Osteocyte (in vitro differentiated cells): ENCODE measurements around the gene ABCC1. TPM values are rescaled to one million over a fixed set of nuclear protein-coding genes. Genes with fewer than 3 reads are reported as not detected.

ENCODE experiments used
- DNase-seq: peaks from one replicate; pipeline ENCODE4 v3.0.0; 2021; ENCODE audit warnings: mixed read lengths; ENCODE audit not compliant: unreplicated experiment; ENCODE audit errors: extremely low spot score
- H3K27ac Mint-ChIP-seq: one replicate; pipeline ENCODE4 v1.8.0; 2021; ENCODE audit warnings: mild to moderate bottlenecking, mixed read lengths; ENCODE audit not compliant: unreplicated experiment
- H3K27me3 Mint-ChIP-seq: one replicate; pipeline ENCODE4 v1.8.0; 2021; ENCODE audit warnings: mixed read lengths; ENCODE audit not compliant: unreplicated experiment
- H3K36me3 Mint-ChIP-seq: one replicate; pipeline ENCODE4 v1.8.0; 2021; ENCODE audit warnings: mixed read lengths; ENCODE audit not compliant: unreplicated experiment
- H3K4me1 Mint-ChIP-seq: one replicate; pipeline ENCODE4 v1.8.0; 2021; ENCODE audit warnings: mixed read lengths; ENCODE audit not compliant: unreplicated experiment
- H3K4me3 Mint-ChIP-seq: one replicate; pipeline ENCODE4 v1.8.0; 2021; ENCODE audit warnings: mild to moderate bottlenecking, moderate library complexity, mixed read lengths; ENCODE audit not compliant: unreplicated experiment
- H3K9me3 Mint-ChIP-seq: one replicate; pipeline ENCODE4 v1.8.0; 2021; ENCODE audit warnings: mixed read lengths; ENCODE audit not compliant: unreplicated experiment
- CTCF ChIP-seq: fragments of 200-600 bp; sonication (generic); IDR thresholded peaks from 2 replicates; pipeline ENCODE4 v1.5.0; 2021; ENCODE audit warnings: antibody characterized with exemption, mild to moderate bottlenecking, moderate library complexity
- total RNA-seq: library from RNA; stranded (reverse); gene quantifications from 2 replicates; pipeline ENCODE4 v1.2.1, GENCODE V29; 2021

The ABCC1 gene
- total RNA-seq, 1 donor from 2014 or later, result 256 TPM

DNA sequence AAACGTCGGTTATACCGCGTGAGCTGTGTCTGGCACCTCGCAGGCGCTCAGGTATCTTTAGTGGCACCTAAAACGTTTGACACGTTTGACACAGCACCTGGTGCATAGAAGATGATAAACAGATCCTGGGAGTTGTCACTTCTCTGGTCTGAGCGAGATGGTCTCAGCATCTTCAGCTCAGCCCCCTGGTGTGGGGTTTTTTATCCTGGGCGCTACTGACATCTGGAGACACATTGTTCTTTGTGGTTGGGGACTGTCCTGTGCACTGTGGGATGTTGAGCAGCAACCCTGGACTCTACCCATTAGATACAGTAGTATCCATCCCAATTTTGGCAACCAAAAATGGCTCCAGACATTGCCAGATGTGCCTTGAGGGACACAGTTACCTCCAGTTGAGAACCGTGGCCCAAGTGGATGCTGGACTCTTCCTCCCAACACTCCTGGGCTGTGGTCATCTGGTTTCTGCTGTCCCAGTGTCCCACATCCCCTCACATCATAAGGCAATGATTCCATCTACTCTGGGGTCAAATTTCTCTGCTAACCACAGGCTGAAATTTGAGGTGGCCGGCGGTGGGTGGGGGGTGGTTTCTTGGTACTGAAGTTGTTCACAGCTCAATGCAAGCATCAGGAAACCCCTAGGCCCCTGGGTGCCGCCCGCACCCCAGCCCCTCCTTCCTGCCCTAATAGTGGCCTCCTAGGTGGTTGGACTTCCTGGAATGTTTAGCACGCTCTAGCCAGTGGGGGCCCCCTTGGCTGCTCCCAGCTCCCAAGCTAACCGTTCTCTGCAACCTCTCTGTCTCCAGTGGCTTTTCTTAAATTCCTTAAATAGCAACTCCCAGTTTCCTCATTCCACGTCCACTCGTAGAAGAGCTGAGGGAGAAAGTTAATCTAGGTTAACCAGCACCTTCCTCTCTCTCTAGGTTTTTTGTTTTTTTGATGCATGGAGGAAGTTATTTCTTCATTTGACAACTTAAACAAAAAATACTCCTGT is 124.8 kb downstream of the ABCC1 start:
- peak; percentile 90 for DNase-seq
- Mint-ChIP-seq H3K27me3 (no peaks in the 10 kb centered on the region), H3K4me3 (peak overlapping the region; percentile 2), H3K27ac (peak overlapping the region; percentile 88), H3K9me3 (no peaks in the 10 kb centered on the region), H3K4me1 (peaks cover 47% of the 10 kb centered on the region), H3K36me3 (peaks cover 54% of the 10 kb centered on the region)
- TF ChIP-seq CTCF, result no peak

GRCh38 chr16:16075488-16076422 is 126.3 kb downstream of the ABCC1 start:
- H3K27ac Mint-ChIP-seq, result peak overlapping the region; percentile 88
- peaks cover 56% of the 10 kb centered on the region for H3K36me3 Mint-ChIP-seq
- H3K9me3 Mint-ChIP-seq, result no peaks in the 10 kb centered on the region
- no peak overlapping the region for H3K4me3 Mint-ChIP-seq
- TF ChIP-seq CTCF, result no peak
- peaks cover 45% of the 10 kb centered on the region for H3K4me1 Mint-ChIP-seq
- no peaks in the 10 kb centered on the region for H3K27me3 Mint-ChIP-seq
- DNase-seq, result no peak

- no peaks in the 10 kb centered on the region for H3K27me3 Mint-ChIP-seq
- peaks cover 43% of the 10 kb centered on the region for H3K4me1 Mint-ChIP-seq
- no peak for DNase-seq
- TF ChIP-seq CTCF, result no peak
- no peak overlapping the region for H3K4me3 Mint-ChIP-seq
- H3K36me3 Mint-ChIP-seq, result peaks cover 61% of the 10 kb centered on the region
- H3K27ac Mint-ChIP-seq, result peak overlapping the region; percentile 70
- no peaks in the 10 kb centered on the region for H3K9me3 Mint-ChIP-seq
These were observed 127.0 kb downstream of the ABCC1 start for GRCh38 chr16:16076423-16076813.

- no peak for TF ChIP-seq CTCF
- no peaks in the 10 kb centered on the region for H3K27me3 Mint-ChIP-seq
- H3K27ac Mint-ChIP-seq, result no peak overlapping the region
- peaks cover 68% of the 10 kb centered on the region for H3K36me3 Mint-ChIP-seq
- H3K4me1 Mint-ChIP-seq, result peaks cover 11% of the 10 kb centered on the region
- H3K9me3 Mint-ChIP-seq, result no peaks in the 10 kb centered on the region
- H3K4me3 Mint-ChIP-seq, result no peak overlapping the region
- no peak for DNase-seq
These were observed 131.1 kb downstream of the ABCC1 start for GRCh38 chr16:16080465-16081065.
